Lower leg skin (tissue), 4 donors: Measurements from ENCODE around the gene NOSTRIN. TPM values are rescaled to one million over a fixed set of nuclear protein-coding genes. Genes with fewer than 3 reads are reported as not detected.

Experiments
- DNase-seq, 2 donors: peaks; one replicate each; pipeline ENCODE4 v3.0.0-alpha.2; 2019; ENCODE audit warnings: low spot score in 2 of 2
- H3K4me3 ChIP-seq: fragments of 200-600 bp; sonication (generic); 2 replicates; pipeline ENCODE4 v1.5.1; 2017; ENCODE audit warnings: mild to moderate bottlenecking, low read depth; ENCODE audit not compliant: poor library complexity, severe bottlenecking
- POLR2A ChIP-seq, 2 donors: fragments of 450-650 bp; IDR thresholded peaks; one replicate each; pipeline ENCODE4 v1.6.1; 2016 to 2017; ENCODE audit warnings: antibody characterized with exemption in 2 of 2, mild to moderate bottlenecking in 1 of 2, moderate library complexity in 1 of 2
- WGBS, 2 donors: methylation state at CpG; one replicate each; pipeline ENCODE4 v1.1.5; 2018; 5-methylcytosine and 5-hydroxymethylcytosine counted together
- intact Hi-C: fragments of 100-400 bp; cut with DNase I; formaldehyde crosslinking; loops from one replicate; pipeline ENCODE4 v1.15.0; 2023; ENCODE audit warnings: low total_unique reads
- total RNA-seq, 4 donors: library from RNA; depleted of rRNA; stranded (reverse); fragments of >200 nt; gene quantifications; one replicate each; pipeline ENCODE4 v1.1.0, GENCODE V29; 2016
- TF ChIP-seq, protein P1 (sequence below), 3 donors: fragments of 450-650 bp; IDR thresholded peaks; one replicate each; pipeline ENCODE4 v1.5.1; 2016; ENCODE audit warnings: antibody characterized with exemption in 3 of 3, mild to moderate bottlenecking in 3 of 3, moderate library complexity in 2 of 3

The NOSTRIN gene
- total RNA-seq, 4 donors from 2014 or later = 3.0 to 20.8 (median 11.0) TPM

DNA sequence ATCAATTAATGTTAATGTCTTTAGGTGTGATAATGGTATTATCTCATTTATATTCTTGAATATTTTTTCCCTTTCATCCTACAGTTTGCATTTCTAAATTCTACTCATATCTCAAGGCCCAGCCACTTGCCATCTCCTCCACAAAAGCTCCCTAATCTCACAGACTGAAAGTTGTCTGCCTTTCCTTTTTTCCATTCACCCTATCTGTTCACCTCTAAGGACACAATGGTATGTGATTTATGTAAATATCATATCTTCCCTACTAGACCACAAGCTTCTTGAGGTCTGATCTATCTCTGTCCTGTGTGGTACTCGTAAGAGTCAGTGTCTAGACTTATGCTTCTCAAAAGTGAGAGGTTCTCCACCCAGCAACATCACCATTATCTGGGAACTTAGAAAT, 91.7 kb downstream of the NOSTRIN start:
- no peak for TF ChIP-seq POLR2A (IDR thresholded peaks at IDR 0.05)
- TF ChIP-seq, protein P1, sequence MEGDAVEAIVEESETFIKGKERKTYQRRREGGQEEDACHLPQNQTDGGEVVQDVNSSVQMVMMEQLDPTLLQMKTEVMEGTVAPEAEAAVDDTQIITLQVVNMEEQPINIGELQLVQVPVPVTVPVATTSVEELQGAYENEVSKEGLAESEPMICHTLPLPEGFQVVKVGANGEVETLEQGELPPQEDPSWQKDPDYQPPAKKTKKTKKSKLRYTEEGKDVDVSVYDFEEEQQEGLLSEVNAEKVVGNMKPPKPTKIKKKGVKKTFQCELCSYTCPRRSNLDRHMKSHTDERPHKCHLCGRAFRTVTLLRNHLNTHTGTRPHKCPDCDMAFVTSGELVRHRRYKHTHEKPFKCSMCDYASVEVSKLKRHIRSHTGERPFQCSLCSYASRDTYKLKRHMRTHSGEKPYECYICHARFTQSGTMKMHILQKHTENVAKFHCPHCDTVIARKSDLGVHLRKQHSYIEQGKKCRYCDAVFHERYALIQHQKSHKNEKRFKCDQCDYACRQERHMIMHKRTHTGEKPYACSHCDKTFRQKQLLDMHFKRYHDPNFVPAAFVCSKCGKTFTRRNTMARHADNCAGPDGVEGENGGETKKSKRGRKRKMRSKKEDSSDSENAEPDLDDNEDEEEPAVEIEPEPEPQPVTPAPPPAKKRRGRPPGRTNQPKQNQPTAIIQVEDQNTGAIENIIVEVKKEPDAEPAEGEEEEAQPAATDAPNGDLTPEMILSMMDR (IDR thresholded peaks at IDR 0.05) = no peak
- intact Hi-C loops = no loop called here
- H3K4me3 ChIP-seq = no peak overlapping the region
- WGBS, 2 donors = 79 to 96% methylated on average over 1 of the region's 1 CpG
- no peak for DNase-seq

- intact Hi-C loops = no loop called here
- DNase-seq = no peak
- TF ChIP-seq POLR2A (IDR thresholded peaks at IDR 0.05) = no peak
- H3K4me3 ChIP-seq = no peak overlapping the region
These were observed 92.3 kb downstream of the NOSTRIN start for GRCh38 chr2:168894720-168895119.

DNA sequence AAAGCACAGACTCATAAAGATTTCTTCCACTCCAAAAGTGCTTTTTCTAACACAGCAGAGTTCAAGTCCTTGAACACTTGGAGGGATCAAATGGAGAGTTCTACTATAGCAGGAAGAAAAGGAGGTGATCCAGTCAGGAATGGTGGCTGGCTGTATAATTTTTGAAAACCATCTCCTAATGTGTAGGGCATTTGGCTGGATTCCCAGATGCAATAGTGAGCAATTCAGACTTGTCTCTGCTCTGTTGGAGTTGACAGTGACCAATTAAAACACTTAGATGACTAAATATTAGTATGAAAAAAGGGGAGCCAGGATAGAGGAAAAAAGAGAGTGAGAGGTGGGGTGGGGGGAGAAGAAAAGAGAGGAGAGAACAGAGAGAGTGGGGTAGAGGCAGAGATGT, 93.3 kb downstream of the NOSTRIN start:
- no peak for TF ChIP-seq POLR2A (IDR thresholded peaks at IDR 0.05)
- TF ChIP-seq, protein P1 (IDR thresholded peaks at IDR 0.05) = no peak
- no peak overlapping the region for H3K4me3 ChIP-seq
- intact Hi-C loops = no loop called here
- no peak for DNase-seq

DNA sequence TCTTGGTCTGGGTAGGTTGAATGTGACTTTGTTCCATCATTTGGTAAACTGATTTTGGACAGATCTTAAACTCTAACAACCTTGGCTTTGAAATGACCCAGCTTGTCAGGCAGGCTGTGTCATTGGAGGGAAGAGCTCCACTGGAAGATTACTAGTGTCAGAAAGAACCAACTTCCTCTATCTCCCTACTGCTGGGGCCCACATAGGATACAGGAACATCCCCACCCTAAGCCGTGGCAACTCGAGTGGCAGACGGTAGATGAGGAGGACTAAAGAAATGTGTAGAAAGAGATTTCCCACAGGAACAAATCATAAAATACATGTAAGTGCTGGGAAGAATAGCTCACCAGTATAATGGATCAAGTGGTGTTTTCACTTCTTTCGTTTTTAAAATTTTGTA, 94.3 kb downstream of the NOSTRIN start:
- no peak overlapping the region for H3K4me3 ChIP-seq
- DNase-seq = no peak
- WGBS, 2 donors = 67 to 75% methylated on average over 4 of the region's 4 CpGs
- TF ChIP-seq, protein P1 (IDR thresholded peaks at IDR 0.05) = no peak
- intact Hi-C loops = no loop called here

DNA sequence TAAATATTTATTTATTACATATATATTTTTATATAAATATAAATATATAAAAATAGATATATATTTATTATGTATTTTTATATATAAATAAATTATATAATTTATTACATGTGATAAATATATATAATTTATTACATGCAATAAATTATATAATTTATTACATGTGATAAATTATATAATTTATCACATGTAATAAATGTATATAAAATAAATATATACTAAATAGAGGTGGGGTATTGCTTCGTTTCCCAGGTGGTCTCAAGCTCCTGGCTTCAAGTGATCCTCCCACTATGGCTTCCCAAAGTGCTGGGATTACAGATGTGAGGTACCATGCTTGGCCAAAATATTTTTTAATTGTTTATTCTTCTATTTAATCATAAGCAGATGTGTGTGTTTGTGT, 95.0 kb downstream of the NOSTRIN start:
- no peak overlapping the region for H3K4me3 ChIP-seq
- DNase-seq = no peak
- TF ChIP-seq POLR2A (IDR thresholded peaks at IDR 0.05) = no peak
- TF ChIP-seq, protein P1 (IDR thresholded peaks at IDR 0.05) = no peak
- 79 to 86% methylated on average over 1 of the region's 1 CpG for WGBS, 2 donors
- intact Hi-C loops = no loop called here

GRCh38 chr2:168901003-168901402, 98.6 kb downstream of the NOSTRIN start, which contains the start of gene G6PC2:
G6PC2 (plus strand) TSS chr2:168901291; CDS start chr2:168901332, 41 bp downstream.
- WGBS, 2 donors = 69 to 74% methylated on average over 5 of the region's 5 CpGs
- TF ChIP-seq, protein P1 (IDR thresholded peaks at IDR 0.05) = no peak
- no peak for TF ChIP-seq POLR2A (IDR thresholded peaks at IDR 0.05)
- intact Hi-C loops = no loop called here
- DNase-seq = no peak
- no peak within 1 kb of the TSS for H3K4me3 ChIP-seq
